Nephron (organoid): ENCODE measurements around the gene RAB17.

Experiments
- H3K27ac Mint-ChIP-seq, 3 experiments: 2 replicates each; pipeline ENCODE4 v1.8.0; 2020; ENCODE audit warnings: mixed read lengths in 3 of 3, mild to moderate bottlenecking in 2 of 3, moderate library complexity in 1 of 3
- H3K27me3 Mint-ChIP-seq: 2 replicates; pipeline ENCODE4 v1.8.0; 2021; ENCODE audit warnings: low read depth, mild to moderate bottlenecking, moderate library complexity, mixed read lengths
- H3K36me3 Mint-ChIP-seq: 2 replicates; pipeline ENCODE4 v1.8.0; 2020; ENCODE audit warnings: low read depth, mixed read lengths
- H3K4me1 Mint-ChIP-seq: 2 replicates; pipeline ENCODE4 v1.8.0; 2020; ENCODE audit warnings: mixed read lengths
- H3K4me3 Mint-ChIP-seq, 3 experiments: 2 replicates each; pipeline ENCODE4 v1.8.0; 2020; ENCODE audit warnings: mild to moderate bottlenecking in 3 of 3, mixed read lengths in 3 of 3, moderate library complexity in 2 of 3
- H3K9me3 Mint-ChIP-seq: 2 replicates; pipeline ENCODE4 v1.8.0; 2020; ENCODE audit warnings: mixed read lengths
- CTCF ChIP-seq, 3 experiments: fragments of 200-600 bp; sonication (generic); IDR thresholded peaks; one replicate each; pipeline ENCODE4 v1.5.0; 2021; ENCODE audit warnings: antibody characterized with exemption in 3 of 3; ENCODE audit not compliant: unreplicated experiment in 3 of 3

RAB17 gene

GRCh38 chr2:237594514-237594871 lies 4.0 kb upstream of the RAB17 start:
- Mint-ChIP-seq H3K36me3 (no peaks in the 10 kb centered on the region), H3K4me3 (no peak overlapping the region), H3K9me3 (no peaks in the 10 kb centered on the region), H3K4me1 (peaks cover 34% of the 10 kb centered on the region), H3K27ac (peak overlapping the region in 2 of 3 experiments; percentile 16 to 38), H3K27me3 (peaks cover 7% of the 10 kb centered on the region)
- TF ChIP-seq CTCF (IDR thresholded peaks at IDR 0.05; ENCODE audit: unreplicated experiment in 3 of 3): no peak

GRCh38 chr2:237593596-237594320 lies 3.2 kb upstream of the RAB17 start:
- Mint-ChIP-seq H3K4me1 (peaks cover 34% of the 10 kb centered on the region), H3K36me3 (no peaks in the 10 kb centered on the region), H3K9me3 (no peaks in the 10 kb centered on the region), H3K27ac (peak overlapping the region in 1 of 3 experiments; percentile 12), H3K4me3 (no peak overlapping the region), H3K27me3 (peaks cover 4% of the 10 kb centered on the region)
- no peak for TF ChIP-seq CTCF (IDR thresholded peaks at IDR 0.05; ENCODE audit: unreplicated experiment in 3 of 3)

GRCh38 chr2:237593036-237593435 lies 2.5 kb upstream of the RAB17 start:
- peaks cover 4% of the 10 kb centered on the region for H3K27me3 Mint-ChIP-seq
- TF ChIP-seq CTCF (IDR thresholded peaks at IDR 0.05; ENCODE audit: unreplicated experiment in 3 of 3): no peak
- no peaks in the 10 kb centered on the region for H3K9me3 Mint-ChIP-seq
- no peak overlapping the region for H3K4me3 Mint-ChIP-seq
- H3K36me3 Mint-ChIP-seq: no peaks in the 10 kb centered on the region
- no peak overlapping the region for H3K27ac Mint-ChIP-seq
- peaks cover 34% of the 10 kb centered on the region for H3K4me1 Mint-ChIP-seq

- Mint-ChIP-seq H3K36me3 (no peaks in the 10 kb centered on the region), H3K9me3 (no peaks in the 10 kb centered on the region), H3K4me1 (peaks cover 35% of the 10 kb centered on the region), H3K27ac (no peak overlapping the region), H3K27me3 (peaks cover 4% of the 10 kb centered on the region), H3K4me3 (no peak overlapping the region)
- TF ChIP-seq CTCF (IDR thresholded peaks at IDR 0.05; ENCODE audit: unreplicated experiment in 3 of 3): no peak
Observed at GRCh38 chr2:237592425-237592980, 2.0 kb upstream of the RAB17 start.

GRCh38 chr2:237591141-237591881 lies 777 bp upstream of the RAB17 start:
- TF ChIP-seq CTCF (IDR thresholded peaks at IDR 0.05; ENCODE audit: unreplicated experiment in 3 of 3): no peak
- Mint-ChIP-seq H3K27ac (peak overlapping the region; percentile 38 to 89 (median 60)), H3K9me3 (no peaks in the 10 kb centered on the region), H3K4me1 (peaks cover 47% of the 10 kb centered on the region), H3K27me3 (peaks cover 4% of the 10 kb centered on the region), H3K4me3 (peak overlapping the region in 2 of 3 experiments; percentile 14 to 46), H3K36me3 (peaks cover 3% of the 10 kb centered on the region)
